ENCODE measurements around the gene PEX11A.

PEX11A gene

DNA sequence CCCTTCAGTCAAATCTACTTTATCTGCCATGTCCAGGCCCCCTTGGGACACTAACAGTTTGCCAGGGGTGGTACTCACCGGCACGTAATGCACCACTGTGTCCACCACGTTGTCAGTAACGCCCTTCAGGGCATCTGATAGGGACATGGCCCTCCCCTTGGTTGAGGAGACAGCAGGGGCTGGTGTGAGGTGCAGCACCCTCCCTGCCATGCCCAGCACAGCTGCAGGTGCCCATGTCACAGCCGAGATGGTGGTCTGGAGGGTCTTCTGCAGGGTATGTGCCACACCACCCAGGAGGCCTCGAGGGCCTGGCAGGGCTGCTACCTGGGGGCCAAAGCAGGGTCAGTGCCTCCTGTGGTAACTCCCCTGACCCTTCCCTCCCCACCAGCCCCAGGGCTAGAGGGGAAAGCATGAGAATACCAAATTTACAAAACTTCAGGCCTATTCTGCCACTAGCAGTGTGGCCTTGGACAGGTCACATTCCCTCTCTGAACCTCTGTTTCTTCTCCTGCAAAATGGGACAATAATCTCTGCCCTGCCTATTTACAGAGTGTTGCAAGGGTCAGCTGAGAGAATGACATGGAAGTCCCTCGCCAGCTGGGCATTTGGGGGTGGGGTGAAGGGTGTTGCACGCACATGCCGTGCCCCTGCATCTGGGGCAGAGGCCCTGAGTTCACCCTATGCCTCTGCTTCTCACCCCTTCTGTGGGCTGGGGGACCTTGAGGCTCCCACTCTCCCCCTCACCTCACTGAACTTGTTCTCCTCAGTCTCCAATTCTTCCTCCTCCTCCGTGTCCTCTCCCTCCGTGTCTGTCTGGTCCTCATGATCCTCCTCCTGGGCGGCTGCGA lies 23.5 kb downstream of the PEX11A start:
- H3K9me3 ChIP-seq (ENCODE audit: low read length): no peaks in the 10 kb centered on the region
- no peak overlapping the region for H3K9ac ChIP-seq (ENCODE audit: low read length)
- no peak for TF ChIP-seq EZH2 (IDR thresholded peaks at IDR 0.05; ENCODE audit: borderline replicate concordance, low read length)
- TF ChIP-seq, protein P1, sequence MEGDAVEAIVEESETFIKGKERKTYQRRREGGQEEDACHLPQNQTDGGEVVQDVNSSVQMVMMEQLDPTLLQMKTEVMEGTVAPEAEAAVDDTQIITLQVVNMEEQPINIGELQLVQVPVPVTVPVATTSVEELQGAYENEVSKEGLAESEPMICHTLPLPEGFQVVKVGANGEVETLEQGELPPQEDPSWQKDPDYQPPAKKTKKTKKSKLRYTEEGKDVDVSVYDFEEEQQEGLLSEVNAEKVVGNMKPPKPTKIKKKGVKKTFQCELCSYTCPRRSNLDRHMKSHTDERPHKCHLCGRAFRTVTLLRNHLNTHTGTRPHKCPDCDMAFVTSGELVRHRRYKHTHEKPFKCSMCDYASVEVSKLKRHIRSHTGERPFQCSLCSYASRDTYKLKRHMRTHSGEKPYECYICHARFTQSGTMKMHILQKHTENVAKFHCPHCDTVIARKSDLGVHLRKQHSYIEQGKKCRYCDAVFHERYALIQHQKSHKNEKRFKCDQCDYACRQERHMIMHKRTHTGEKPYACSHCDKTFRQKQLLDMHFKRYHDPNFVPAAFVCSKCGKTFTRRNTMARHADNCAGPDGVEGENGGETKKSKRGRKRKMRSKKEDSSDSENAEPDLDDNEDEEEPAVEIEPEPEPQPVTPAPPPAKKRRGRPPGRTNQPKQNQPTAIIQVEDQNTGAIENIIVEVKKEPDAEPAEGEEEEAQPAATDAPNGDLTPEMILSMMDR (IDR thresholded peaks at IDR 0.05; ENCODE audit: low read length): no peak
- no peaks in the 10 kb centered on the region for H3F3A ChIP-seq (ENCODE audit: insufficient read depth, low read length)
- H3K4me2 ChIP-seq (ENCODE audit: low read length): no peak overlapping the region
- H3K4me1 ChIP-seq (ENCODE audit: insufficient read depth, low read length, severe bottlenecking): no peaks in the 10 kb centered on the region
- no peak overlapping the region for H2AFZ ChIP-seq (ENCODE audit: low read length)
- no peak overlapping the region for H3K4me3 ChIP-seq (ENCODE audit: low read depth, low read length, poor library complexity, severe bottlenecking)
- H3K27ac ChIP-seq (ENCODE audit: low read depth, low read length, poor library complexity, severe bottlenecking): no peak overlapping the region
- H3K9me2 ChIP-seq (ENCODE audit: low read depth, low read length): no peaks in the 10 kb centered on the region
- no peaks in the 10 kb centered on the region for H4K20me1 ChIP-seq (ENCODE audit: insufficient read depth, low read length)
- H3K79me2 ChIP-seq (ENCODE audit: insufficient read depth, low read length): no peaks in the 10 kb centered on the region
- no peaks in the 10 kb centered on the region for H3K27me3 ChIP-seq (ENCODE audit: insufficient read depth, low read length)
- no peaks in the 10 kb centered on the region for H3K36me3 ChIP-seq (ENCODE audit: insufficient read depth, low read length)

DNA sequence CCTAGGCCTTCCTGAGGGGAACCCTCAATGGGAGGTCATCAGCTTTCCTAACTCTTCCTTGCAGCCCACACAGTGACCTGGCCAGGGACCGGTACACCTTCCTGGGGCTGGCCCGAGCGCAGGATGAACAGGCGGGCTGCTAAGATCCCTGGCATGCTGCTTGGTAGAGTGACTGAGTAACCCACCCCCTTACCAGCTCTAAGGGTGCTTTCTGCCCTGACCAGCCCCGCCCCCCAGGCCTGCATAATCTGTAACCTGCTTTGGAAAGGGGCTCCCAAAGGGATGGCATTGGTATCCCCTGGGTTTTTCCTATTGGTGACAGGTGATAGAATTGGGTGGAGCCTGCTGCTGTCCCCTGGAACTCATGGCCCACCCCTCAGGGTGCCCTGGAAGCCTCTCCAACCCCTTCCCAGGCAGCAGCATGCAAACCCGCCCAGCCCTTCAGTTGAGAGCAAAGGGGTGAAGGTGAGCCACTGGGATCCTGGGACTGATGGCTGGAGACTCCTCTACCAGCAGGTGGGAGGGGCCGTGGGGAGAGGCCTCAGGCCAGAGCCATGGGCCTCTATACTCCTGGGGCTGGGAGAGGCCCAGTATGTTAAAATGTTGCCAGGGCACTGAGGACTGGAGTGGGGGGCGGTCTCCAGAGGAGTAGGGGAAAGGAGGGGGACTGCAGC lies 24.2 kb downstream of the PEX11A start:
- Histone ChIP-seq H3K36me3 (ENCODE audit: insufficient read depth, low read length) (no peaks in the 10 kb centered on the region), H3K79me2 (ENCODE audit: insufficient read depth, low read length) (no peaks in the 10 kb centered on the region), H3K9me3 (ENCODE audit: low read length) (no peaks in the 10 kb centered on the region), H3K4me1 (ENCODE audit: insufficient read depth, low read length, severe bottlenecking) (no peaks in the 10 kb centered on the region), H3K27ac (ENCODE audit: low read depth, low read length, poor library complexity, severe bottlenecking) (no peak overlapping the region), H3K27me3 (ENCODE audit: insufficient read depth, low read length) (no peaks in the 10 kb centered on the region), H2AFZ (ENCODE audit: low read length) (no peak overlapping the region), H3K4me3 (ENCODE audit: low read depth, low read length, poor library complexity, severe bottlenecking) (no peak overlapping the region), H3K9ac (ENCODE audit: low read length) (no peak overlapping the region), H4K20me1 (ENCODE audit: insufficient read depth, low read length) (no peaks in the 10 kb centered on the region), H3K9me2 (ENCODE audit: low read depth, low read length) (no peaks in the 10 kb centered on the region), H3F3A (ENCODE audit: insufficient read depth, low read length) (no peaks in the 10 kb centered on the region), H3K4me2 (ENCODE audit: low read length) (no peak overlapping the region)
- TF ChIP-seq EZH2 (IDR thresholded peaks at IDR 0.05; ENCODE audit: borderline replicate concordance, low read length): no peak
- TF ChIP-seq, protein P1 (IDR thresholded peaks at IDR 0.05; ENCODE audit: low read length): no peak

DNA sequence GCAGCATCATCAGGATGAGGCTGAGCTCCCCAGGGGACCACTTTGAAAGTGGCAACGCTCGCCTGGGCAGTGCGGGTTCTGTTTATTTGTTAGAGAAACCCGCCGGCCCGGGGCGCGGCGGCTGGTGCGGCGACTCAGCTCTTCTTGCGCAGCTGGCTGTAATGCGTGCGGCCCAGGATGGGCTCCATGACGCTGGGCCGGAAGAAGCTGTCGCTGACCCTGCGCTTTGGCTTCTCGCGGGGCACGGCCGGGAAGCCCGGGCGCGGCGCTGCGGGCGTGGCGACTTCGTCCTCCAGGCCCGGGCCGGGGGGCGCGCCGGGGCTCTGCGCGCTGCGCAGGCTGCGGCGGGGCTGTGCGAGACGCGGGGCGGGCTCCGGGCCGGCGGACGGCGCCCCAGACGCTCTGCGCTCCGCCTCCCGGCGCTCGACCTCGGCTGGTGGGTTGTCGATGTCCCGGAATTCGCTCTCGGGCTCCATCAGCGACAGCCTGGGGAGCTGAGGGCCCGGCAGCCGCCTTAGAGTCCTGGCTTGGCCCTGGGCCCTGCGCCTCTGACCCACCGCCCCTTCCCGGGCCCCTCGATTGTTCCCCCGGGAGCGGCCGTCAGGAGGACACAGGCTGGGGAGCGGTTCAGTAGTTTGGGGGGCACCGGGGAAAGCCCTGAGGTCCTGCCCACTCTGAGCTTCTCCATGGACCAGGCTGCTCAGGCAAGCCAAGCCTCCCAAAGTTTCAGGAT lies 24.9 kb downstream of the PEX11A start:
- no peaks in the 10 kb centered on the region for H3K4me1 ChIP-seq (ENCODE audit: insufficient read depth, low read length, severe bottlenecking)
- H4K20me1 ChIP-seq (ENCODE audit: insufficient read depth, low read length): no peaks in the 10 kb centered on the region
- no peak overlapping the region for H3K4me3 ChIP-seq (ENCODE audit: low read depth, low read length, poor library complexity, severe bottlenecking)
- no peak overlapping the region for H3K4me2 ChIP-seq (ENCODE audit: low read length)
- TF ChIP-seq, protein P1 (IDR thresholded peaks at IDR 0.05; ENCODE audit: low read length): no peak
- TF ChIP-seq EZH2 (IDR thresholded peaks at IDR 0.05; ENCODE audit: borderline replicate concordance, low read length): no peak
- no peak overlapping the region for H3K27ac ChIP-seq (ENCODE audit: low read depth, low read length, poor library complexity, severe bottlenecking)
- H3K36me3 ChIP-seq (ENCODE audit: insufficient read depth, low read length): no peaks in the 10 kb centered on the region
- H3F3A ChIP-seq (ENCODE audit: insufficient read depth, low read length): no peaks in the 10 kb centered on the region
- H3K9me2 ChIP-seq (ENCODE audit: low read depth, low read length): no peaks in the 10 kb centered on the region
- no peaks in the 10 kb centered on the region for H3K9me3 ChIP-seq (ENCODE audit: low read length)
- no peak overlapping the region for H3K9ac ChIP-seq (ENCODE audit: low read length)
- no peak overlapping the region for H2AFZ ChIP-seq (ENCODE audit: low read length)
- no peaks in the 10 kb centered on the region for H3K79me2 ChIP-seq (ENCODE audit: insufficient read depth, low read length)
- H3K27me3 ChIP-seq (ENCODE audit: insufficient read depth, low read length): no peaks in the 10 kb centered on the region

All from OCI-LY1 (cell line).